K562 (cell line): ENCODE data around the gene GTPBP2. TPM values are rescaled to one million over a fixed set of nuclear protein-coding genes. Genes with fewer than 3 reads are reported as not detected.

Source experiments
- MEF2A ChIP-seq: IDR thresholded peaks from 2 replicates; pipeline ENCODE4 v1.6.1; 2011; ENCODE audit warnings: low read depth, mild to moderate bottlenecking, low read length, moderate library complexity; ENCODE audit not compliant: control insufficient read depth
- PHB2 ChIP-seq: fragments of 450-650 bp; IDR thresholded peaks from 2 replicates; pipeline ENCODE4 v1.6.1; 2017; ENCODE audit warnings: low read depth
- polyA plus RNA-seq, 8 experiments: library from polyadenylated mRNA; depleted of rRNA in 4 of 8; stranded (reverse) in 5 of 8; unstranded in 3 of 8; fragments of >200 nt; fragmentation: Nextera tagmentation in 2 of 8; fragmentation: Illumina TruSeq in 1 of 8; extraction: Ambion mirVana in 2 of 8; extraction: Trizol in 1 of 8; gene quantifications; 2 replicates each; pipeline versions ENCODE4 v1.2.1 to v1.2.3, GENCODE V29; 2011 to 2014; ENCODE audit warnings: inconsistent platforms in 1 of 8, missing spikeins in 1 of 8
- total RNA-seq, 7 experiments: library from RNA; depleted of rRNA in 6 of 7; stranded (reverse); fragments of >200 nt in 6 of 7; fragmentation: Illumina TruSeq in 2 of 7; extraction: Trizol in 2 of 7; gene quantifications; 2 replicates each; pipeline versions ENCODE4 v1.2.1 to v1.2.3, GENCODE V29; 2011 to 2021; ENCODE audit warnings: low replicate concordance in 1 of 7
- TF ChIP-seq, protein P1 (sequence below): IDR thresholded peaks from 2 replicates; pipeline ENCODE4 v1.6.1; 2012; ENCODE audit warnings: low read depth, low read length, improper control_type of control experiment, borderline replicate concordance
- TF ChIP-seq, protein P2 (sequence below): sonication (generic); formaldehyde crosslinking; IDR thresholded peaks from 2 replicates; pipeline ENCODE4 v1.8.1; 2023; ENCODE audit warnings: mild to moderate bottlenecking, missing genetic modification reagents

The GTPBP2 gene
- total and polyA plus RNA-seq, 9 of the 15 experiments (the other 6 are each of a cell fraction or from before 2014, with no cell fraction given): 48.4 to 196 (median 111) TPM

DNA sequence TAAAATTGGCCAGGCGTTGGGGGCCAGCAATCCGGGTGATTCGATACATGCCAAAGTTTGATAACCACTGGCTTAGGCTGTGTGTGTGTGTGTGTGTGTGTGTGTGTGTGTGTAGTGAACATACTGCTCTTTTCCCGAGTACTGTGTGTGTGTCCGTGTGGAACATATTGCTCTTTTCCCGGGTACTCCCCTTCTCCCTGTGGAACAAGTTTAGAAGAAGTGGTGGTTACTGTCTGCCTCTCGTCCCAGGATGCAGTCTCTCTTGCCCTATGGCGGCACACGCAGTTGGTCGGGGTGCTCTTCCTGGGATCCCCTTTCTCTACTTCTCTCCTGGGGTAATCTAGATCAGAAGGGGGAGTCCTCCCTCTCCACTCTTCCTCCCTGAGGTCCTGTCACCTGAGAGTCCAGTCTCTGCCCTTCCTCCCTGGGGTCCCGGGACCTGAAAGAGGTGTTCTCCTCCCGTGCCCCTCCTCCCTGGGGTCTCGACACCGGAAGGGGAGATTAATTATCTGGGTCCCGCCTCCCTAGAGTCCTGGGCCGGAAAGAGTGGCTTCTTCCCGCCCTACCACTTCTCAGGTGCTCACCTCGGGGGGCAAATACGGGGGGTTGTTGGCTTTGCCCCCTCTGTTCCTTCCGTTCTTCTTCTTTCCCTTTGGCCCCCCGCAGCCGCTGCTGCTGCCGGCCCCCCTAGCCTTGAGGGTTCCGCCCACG lies 516 bp downstream of the GTPBP2 start (continued):
- TF ChIP-seq, protein P1, sequence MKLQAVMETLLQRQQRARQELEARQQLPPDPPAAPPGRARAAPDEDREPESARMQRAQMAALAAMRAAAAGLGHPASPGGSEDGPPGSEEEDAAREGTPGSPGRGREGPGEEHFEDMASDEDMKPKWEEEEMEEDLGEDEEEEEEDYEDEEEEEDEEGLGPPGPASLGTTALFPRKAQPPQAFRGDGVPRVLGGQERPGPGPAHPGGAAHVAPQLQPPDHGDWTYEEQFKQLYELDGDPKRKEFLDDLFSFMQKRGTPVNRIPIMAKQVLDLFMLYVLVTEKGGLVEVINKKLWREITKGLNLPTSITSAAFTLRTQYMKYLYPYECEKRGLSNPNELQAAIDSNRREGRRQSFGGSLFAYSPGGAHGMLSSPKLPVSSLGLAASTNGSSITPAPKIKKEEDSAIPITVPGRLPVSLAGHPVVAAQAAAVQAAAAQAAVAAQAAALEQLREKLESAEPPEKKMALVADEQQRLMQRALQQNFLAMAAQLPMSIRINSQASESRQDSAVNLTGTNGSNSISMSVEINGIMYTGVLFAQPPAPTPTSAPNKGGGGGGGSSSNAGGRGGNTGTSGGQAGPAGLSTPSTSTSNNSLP: no peak
- TF ChIP-seq PHB2: 0 out of 2 replicates have a peak, but pooled peaks have one; percentile 23
- no peak for TF ChIP-seq MEF2A
- TF ChIP-seq, protein P2, sequence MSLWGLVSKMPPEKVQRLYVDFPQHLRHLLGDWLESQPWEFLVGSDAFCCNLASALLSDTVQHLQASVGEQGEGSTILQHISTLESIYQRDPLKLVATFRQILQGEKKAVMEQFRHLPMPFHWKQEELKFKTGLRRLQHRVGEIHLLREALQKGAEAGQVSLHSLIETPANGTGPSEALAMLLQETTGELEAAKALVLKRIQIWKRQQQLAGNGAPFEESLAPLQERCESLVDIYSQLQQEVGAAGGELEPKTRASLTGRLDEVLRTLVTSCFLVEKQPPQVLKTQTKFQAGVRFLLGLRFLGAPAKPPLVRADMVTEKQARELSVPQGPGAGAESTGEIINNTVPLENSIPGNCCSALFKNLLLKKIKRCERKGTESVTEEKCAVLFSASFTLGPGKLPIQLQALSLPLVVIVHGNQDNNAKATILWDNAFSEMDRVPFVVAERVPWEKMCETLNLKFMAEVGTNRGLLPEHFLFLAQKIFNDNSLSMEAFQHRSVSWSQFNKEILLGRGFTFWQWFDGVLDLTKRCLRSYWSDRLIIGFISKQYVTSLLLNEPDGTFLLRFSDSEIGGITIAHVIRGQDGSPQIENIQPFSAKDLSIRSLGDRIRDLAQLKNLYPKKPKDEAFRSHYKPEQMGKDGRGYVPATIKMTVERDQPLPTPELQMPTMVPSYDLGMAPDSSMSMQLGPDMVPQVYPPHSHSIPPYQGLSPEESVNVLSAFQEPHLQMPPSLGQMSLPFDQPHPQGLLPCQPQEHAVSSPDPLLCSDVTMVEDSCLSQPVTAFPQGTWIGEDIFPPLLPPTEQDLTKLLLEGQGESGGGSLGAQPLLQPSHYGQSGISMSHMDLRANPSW (CRISPR knock-in tag): no peak
